Fibroblast of lung (primary cell): ENCODE data around the gene PORCN. TPM values are rescaled to one million over a fixed set of nuclear protein-coding genes. Genes with fewer than 3 reads are reported as not detected.

Experiments
- DNase-seq, 2 donors: peaks; one replicate each; pipeline versions ENCODE4 v3.0.0 to v3.0.0-alpha.2; 2010; ENCODE audit warnings: low read depth in 2 of 2
- H2AFZ ChIP-seq: 2 replicates; pipeline ENCODE4 v1.5.1; 2012; ENCODE audit warnings: low read length, control low read depth, inconsistent platforms
- H3K27ac ChIP-seq: 2 replicates; pipeline ENCODE4 v1.5.1; 2011; ENCODE audit warnings: low read length, control low read depth; ENCODE audit not compliant: insufficient read depth
- H3K27me3 ChIP-seq: 2 replicates; pipeline ENCODE4 v1.5.1; 2011; ENCODE audit warnings: mild to moderate bottlenecking, low read length; ENCODE audit not compliant: control insufficient read depth, insufficient read depth
- H3K36me3 ChIP-seq: 2 replicates; pipeline ENCODE4 v1.5.1; 2011; ENCODE audit warnings: low read length; ENCODE audit not compliant: control insufficient read depth, insufficient read depth
- H3K4me1 ChIP-seq: 2 replicates; pipeline ENCODE4 v1.5.1; 2011; ENCODE audit warnings: low read length; ENCODE audit not compliant: control insufficient read depth, insufficient read depth; ENCODE audit errors: extremely low read depth
- H3K4me2 ChIP-seq: 2 replicates; pipeline ENCODE4 v1.5.1; 2011; ENCODE audit warnings: low read length, control low read depth; ENCODE audit not compliant: insufficient read depth; ENCODE audit errors: extremely low read depth
- H3K4me3 ChIP-seq, 4 experiments: fragments of 200-600 bp in 1 of 4; sonication (generic) in 1 of 4; replicated peaks in 1 of 4; 2 replicates each; pipeline ENCODE4 v1.5.1; 2011 to 2016; ENCODE audit warnings: low read length in 4 of 4, low read depth in 3 of 4, mild to moderate bottlenecking in 3 of 4, control low read depth in 2 of 4, inconsistent platforms in 1 of 4, mixed read lengths in 1 of 4; ENCODE audit not compliant: insufficient read depth in 1 of 4; ENCODE audit errors: control extremely low read depth in 1 of 4
- H3K79me2 ChIP-seq: 2 replicates; pipeline ENCODE4 v1.5.1; 2012; ENCODE audit warnings: mild to moderate bottlenecking, low read length, inconsistent platforms; ENCODE audit not compliant: control insufficient read depth, insufficient read depth
- H3K9ac ChIP-seq: 2 replicates; pipeline ENCODE4 v1.5.1; 2011; ENCODE audit warnings: mild to moderate bottlenecking, low read length, control low read depth; ENCODE audit not compliant: insufficient read depth
- H3K9me3 ChIP-seq: 2 replicates; pipeline ENCODE4 v1.5.1; 2012; ENCODE audit warnings: low read depth, low read length; ENCODE audit not compliant: control insufficient read depth, insufficient read depth
- H4K20me1 ChIP-seq: 2 replicates; pipeline ENCODE4 v1.5.1; 2011; ENCODE audit warnings: low read length; ENCODE audit not compliant: control insufficient read depth, insufficient read depth; ENCODE audit errors: extremely low read depth
- EZH2 ChIP-seq: IDR thresholded peaks from 2 replicates; pipeline ENCODE4 v1.5.1; 2012; ENCODE audit warnings: low read length, control low read depth, mild to moderate bottlenecking; ENCODE audit errors: missing control alignments
- polyA plus RNA-seq, 2 donors: library from polyadenylated mRNA; depleted of rRNA in 1 of 2; stranded (reverse) in 1 of 2; unstranded in 1 of 2; fragments of >200 nt; gene quantifications; 2 replicates each; pipeline ENCODE4 v1.2.1, GENCODE V29; 2011 to 2012; ENCODE audit warnings: missing spikeins in 1 of 2
- total RNA-seq: library from RNA; depleted of rRNA; stranded (reverse); fragments of >200 nt; gene quantifications from 2 replicates; pipeline ENCODE4 v1.2.1, GENCODE V29; 2014
- TF ChIP-seq, protein P1 (sequence below), 2 donors: IDR thresholded peaks in 1 of 2; conservative IDR thresholded peaks in 1 of 2; 1 replicate in 1 of 2; 2 replicates in 1 of 2; pipeline ENCODE4 v1.5.1; 2011 to 2012; ENCODE audit warnings: low read length in 2 of 2, control low read depth in 1 of 2, inconsistent platforms in 1 of 2, low read depth in 1 of 2, mild to moderate bottlenecking in 1 of 2

The PORCN gene
- total and polyA plus RNA-seq, 2 donors (not counting 1 experiment from before 2014, with no cell fraction given), result 5.4 to 11.4 TPM

DNA sequence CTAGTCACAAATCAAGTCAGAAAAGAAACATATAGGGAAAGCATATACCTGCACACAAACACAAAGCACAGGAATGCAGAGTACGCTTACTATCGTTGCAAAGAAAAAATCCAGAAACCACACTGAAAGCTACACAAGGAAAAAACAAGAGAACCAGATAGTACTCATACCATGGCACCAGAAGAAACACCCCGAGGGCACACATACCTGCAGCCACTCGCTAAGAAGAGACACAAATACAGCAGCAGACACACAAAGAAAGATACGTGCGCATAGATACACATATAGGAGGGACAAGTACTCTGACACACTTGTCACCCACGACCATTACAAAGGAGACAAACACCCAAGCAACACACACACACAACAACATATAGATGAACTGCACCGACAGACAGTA is 37.3 kb upstream of the PORCN start:
- no peaks in the 10 kb centered on the region for H3K27me3 ChIP-seq
- no peak overlapping the region for H3K27ac ChIP-seq
- H2AFZ ChIP-seq, result no peak overlapping the region
- no peak overlapping the region for H3K9ac ChIP-seq
- no peak for TF ChIP-seq EZH2
- TF ChIP-seq, protein P1, sequence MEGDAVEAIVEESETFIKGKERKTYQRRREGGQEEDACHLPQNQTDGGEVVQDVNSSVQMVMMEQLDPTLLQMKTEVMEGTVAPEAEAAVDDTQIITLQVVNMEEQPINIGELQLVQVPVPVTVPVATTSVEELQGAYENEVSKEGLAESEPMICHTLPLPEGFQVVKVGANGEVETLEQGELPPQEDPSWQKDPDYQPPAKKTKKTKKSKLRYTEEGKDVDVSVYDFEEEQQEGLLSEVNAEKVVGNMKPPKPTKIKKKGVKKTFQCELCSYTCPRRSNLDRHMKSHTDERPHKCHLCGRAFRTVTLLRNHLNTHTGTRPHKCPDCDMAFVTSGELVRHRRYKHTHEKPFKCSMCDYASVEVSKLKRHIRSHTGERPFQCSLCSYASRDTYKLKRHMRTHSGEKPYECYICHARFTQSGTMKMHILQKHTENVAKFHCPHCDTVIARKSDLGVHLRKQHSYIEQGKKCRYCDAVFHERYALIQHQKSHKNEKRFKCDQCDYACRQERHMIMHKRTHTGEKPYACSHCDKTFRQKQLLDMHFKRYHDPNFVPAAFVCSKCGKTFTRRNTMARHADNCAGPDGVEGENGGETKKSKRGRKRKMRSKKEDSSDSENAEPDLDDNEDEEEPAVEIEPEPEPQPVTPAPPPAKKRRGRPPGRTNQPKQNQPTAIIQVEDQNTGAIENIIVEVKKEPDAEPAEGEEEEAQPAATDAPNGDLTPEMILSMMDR (conservative IDR thresholded peaks at IDR 0.05 in 1 of 2, IDR thresholded peaks at IDR 0.05 in 1 of 2; ENCODE audit: low read depth in 1 of 2, low read length in 2 of 2), result no peak
- no peaks in the 10 kb centered on the region for H3K9me3 ChIP-seq
- no peak overlapping the region for H3K4me3 ChIP-seq
- peaks cover 3% of the 10 kb centered on the region for H3K4me1 ChIP-seq
- peaks cover 4% of the 10 kb centered on the region for H3K79me2 ChIP-seq
- no peaks in the 10 kb centered on the region for H3K36me3 ChIP-seq
- no peak overlapping the region for H3K4me2 ChIP-seq
- no peaks in the 10 kb centered on the region for H4K20me1 ChIP-seq
- DNase-seq, result no peak

- no peak overlapping the region for H3K4me3 ChIP-seq
- H3K4me1 ChIP-seq, result peaks cover 3% of the 10 kb centered on the region
- DNase-seq, result no peak
- H2AFZ ChIP-seq, result no peak overlapping the region
- H3K27ac ChIP-seq, result no peak overlapping the region
- no peaks in the 10 kb centered on the region for H4K20me1 ChIP-seq
- H3K36me3 ChIP-seq, result no peaks in the 10 kb centered on the region
- H3K9me3 ChIP-seq, result no peaks in the 10 kb centered on the region
- no peak overlapping the region for H3K9ac ChIP-seq
- peaks cover 12% of the 10 kb centered on the region for H3K79me2 ChIP-seq
- no peak overlapping the region for H3K4me2 ChIP-seq
- H3K27me3 ChIP-seq, result no peaks in the 10 kb centered on the region
- TF ChIP-seq, protein P1 (conservative IDR thresholded peaks at IDR 0.05 in 1 of 2, IDR thresholded peaks at IDR 0.05 in 1 of 2; ENCODE audit: low read depth in 1 of 2, low read length in 2 of 2), result no peak
- TF ChIP-seq EZH2, result no peak
Observed at GRCh38 chrX:48472225-48472624, 36.6 kb upstream of the PORCN start.

DNA sequence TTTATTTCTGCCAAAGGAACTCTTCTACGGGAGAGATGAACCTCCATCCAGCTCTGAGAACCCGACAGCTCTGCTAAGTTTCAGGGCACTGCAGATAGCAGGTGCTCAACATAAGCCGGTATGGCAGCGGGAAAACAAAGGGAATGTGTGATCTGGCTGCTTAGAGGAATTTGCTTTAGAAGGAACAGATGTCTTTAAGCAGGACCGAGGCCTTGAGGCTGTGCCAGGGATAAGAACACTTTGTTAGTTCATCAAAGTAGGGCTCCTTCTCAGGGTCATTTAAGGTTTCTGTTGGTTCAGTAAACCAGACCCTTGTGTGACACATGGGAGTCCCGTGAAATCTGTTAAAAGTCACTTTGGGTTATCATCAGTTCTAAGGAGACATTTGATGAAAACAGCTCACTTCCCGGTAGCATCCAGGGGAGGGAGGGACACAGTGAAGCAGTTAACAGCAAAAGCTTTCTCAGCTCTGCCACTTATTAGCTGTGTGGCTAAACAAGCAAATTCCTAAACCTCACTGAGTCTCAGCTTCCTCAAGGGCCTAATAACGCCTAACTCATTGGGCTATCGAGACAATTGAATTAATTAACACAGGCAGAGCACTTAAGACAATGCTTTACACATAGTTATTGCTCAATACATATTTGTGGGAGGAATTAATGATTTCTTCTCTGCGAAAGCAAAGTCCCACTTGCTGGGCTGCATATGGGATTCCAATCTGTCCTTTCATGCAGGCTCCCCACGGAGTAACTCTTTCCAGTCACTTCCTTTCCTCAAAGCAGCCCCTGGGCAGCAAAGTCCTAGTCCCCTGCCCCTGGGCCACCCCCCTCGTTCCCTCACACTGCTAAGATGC is 35.7 kb upstream of the PORCN start:
- H3K27ac ChIP-seq, result no peak overlapping the region
- DNase-seq, result no peak

More for the DNA sequence above, 35.7 kb upstream of the PORCN start:
- no peaks in the 10 kb centered on the region for H4K20me1 ChIP-seq
- no peak overlapping the region for H2AFZ ChIP-seq
- H3K9ac ChIP-seq, result no peak overlapping the region
- H3K79me2 ChIP-seq, result peaks cover 20% of the 10 kb centered on the region
- H3K4me1 ChIP-seq, result peaks cover 3% of the 10 kb centered on the region
- H3K36me3 ChIP-seq, result no peaks in the 10 kb centered on the region
- H3K27me3 ChIP-seq, result no peaks in the 10 kb centered on the region
- no peak overlapping the region for H3K4me2 ChIP-seq
- TF ChIP-seq, protein P1 (conservative IDR thresholded peaks at IDR 0.05 in 1 of 2, IDR thresholded peaks at IDR 0.05 in 1 of 2; ENCODE audit: low read depth in 1 of 2, low read length in 2 of 2), result no peak
- TF ChIP-seq EZH2, result no peak
- H3K9me3 ChIP-seq, result no peaks in the 10 kb centered on the region
- H3K4me3 ChIP-seq, result no peak overlapping the region
